NCI-H2227 treated with DMSO at 0.1 percent for 48 hours (cell line): ENCODE results near the gene FGF6.
"Not testable (repeated sequence)": the region's sequence is repeated elsewhere in the genome, so short reads cannot be mapped to it uniquely, and the experiment has no call there.

Experiments used
- DNase-seq: peaks from one replicate; lab custom pipeline; 2025; lab: John Stamatoyannopoulos, UW

FGF6 gene

GRCh38 chr12:4418913-4419312, 26.7 kb downstream of the FGF6 start:
- no peak for DNase-seq

GRCh38 chr12:4417936-4418335, 27.7 kb downstream of the FGF6 start:
- DNase-seq = no peak

GRCh38 chr12:4417455-4417854, 28.2 kb downstream of the FGF6 start:
- no peak for DNase-seq

- DNase-seq = no peak
Observed at GRCh38 chr12:4416276-4416675, 29.3 kb downstream of the FGF6 start.

GRCh38 chr12:4412465-4412864, 33.1 kb downstream of the FGF6 start:
- DNase-seq = no peak

- DNase-seq = no peak
Observed at GRCh38 chr12:4412056-4412455, 33.6 kb downstream of the FGF6 start.

- no peak for DNase-seq
Observed at GRCh38 chr12:4407136-4407535, 38.5 kb downstream of the FGF6 start.

GRCh38 chr12:4404877-4405637, 40.6 kb downstream of the FGF6 start:
- not testable (repeated sequence) for DNase-seq

GRCh38 chr12:4402996-4403395, 42.6 kb downstream of the FGF6 start:
- DNase-seq = no peak

GRCh38 chr12:4401117-4401516, 44.5 kb downstream of the FGF6 start:
- DNase-seq = no peak

GRCh38 chr12:4395818-4396217, 49.8 kb downstream of the FGF6 start:
- DNase-seq = no peak

- no peak for DNase-seq
Observed at GRCh38 chr12:4393211-4393610, 52.4 kb downstream of the FGF6 start.

- DNase-seq = no peak
Observed at GRCh38 chr12:4392223-4392742, 53.3 kb downstream of the FGF6 start.

GRCh38 chr12:4388662-4389061, 57.0 kb downstream of the FGF6 start:
- no peak for DNase-seq

GRCh38 chr12:4388032-4388431, 57.6 kb downstream of the FGF6 start:
- no peak for DNase-seq

- DNase-seq = no peak
Observed at GRCh38 chr12:4387607-4388006, 58.0 kb downstream of the FGF6 start.

GRCh38 chr12:4386801-4387200, 58.8 kb downstream of the FGF6 start:
- no peak for DNase-seq
